ENCODE measurements around the gene KCTD2. TPM values are rescaled to one million over a fixed set of nuclear protein-coding genes. Genes with fewer than 3 reads are reported as not detected.

KCTD2 gene
- total RNA-seq, 4 donors from 2014 or later: 18.9 to 30.8 (median 24.2) TPM

DNA sequence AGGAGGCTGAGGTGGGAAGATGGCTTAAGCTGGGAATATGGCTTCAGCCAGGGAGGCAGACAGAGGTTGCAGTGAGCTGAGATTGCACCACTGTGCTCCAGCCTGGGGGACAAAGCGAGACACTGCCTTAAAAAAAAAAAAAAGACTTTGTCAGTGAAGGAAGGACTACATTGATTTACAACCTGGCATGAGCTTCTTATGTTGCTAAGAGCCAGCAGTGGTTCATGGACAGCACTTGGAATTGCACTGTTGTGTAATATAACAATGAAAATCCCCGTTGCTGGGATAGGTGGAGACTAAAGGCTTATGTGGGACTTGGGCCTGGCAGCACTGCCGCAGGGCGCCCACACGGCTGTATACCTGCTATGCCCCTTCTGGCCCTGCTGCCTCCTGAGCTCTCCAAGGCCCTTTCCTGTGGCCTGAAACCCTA lies 26.6 kb downstream of the KCTD2 start:
- TF ChIP-seq, protein P1, sequence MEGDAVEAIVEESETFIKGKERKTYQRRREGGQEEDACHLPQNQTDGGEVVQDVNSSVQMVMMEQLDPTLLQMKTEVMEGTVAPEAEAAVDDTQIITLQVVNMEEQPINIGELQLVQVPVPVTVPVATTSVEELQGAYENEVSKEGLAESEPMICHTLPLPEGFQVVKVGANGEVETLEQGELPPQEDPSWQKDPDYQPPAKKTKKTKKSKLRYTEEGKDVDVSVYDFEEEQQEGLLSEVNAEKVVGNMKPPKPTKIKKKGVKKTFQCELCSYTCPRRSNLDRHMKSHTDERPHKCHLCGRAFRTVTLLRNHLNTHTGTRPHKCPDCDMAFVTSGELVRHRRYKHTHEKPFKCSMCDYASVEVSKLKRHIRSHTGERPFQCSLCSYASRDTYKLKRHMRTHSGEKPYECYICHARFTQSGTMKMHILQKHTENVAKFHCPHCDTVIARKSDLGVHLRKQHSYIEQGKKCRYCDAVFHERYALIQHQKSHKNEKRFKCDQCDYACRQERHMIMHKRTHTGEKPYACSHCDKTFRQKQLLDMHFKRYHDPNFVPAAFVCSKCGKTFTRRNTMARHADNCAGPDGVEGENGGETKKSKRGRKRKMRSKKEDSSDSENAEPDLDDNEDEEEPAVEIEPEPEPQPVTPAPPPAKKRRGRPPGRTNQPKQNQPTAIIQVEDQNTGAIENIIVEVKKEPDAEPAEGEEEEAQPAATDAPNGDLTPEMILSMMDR (IDR thresholded peaks at IDR 0.05; ENCODE audit: low read depth): no peak

DNA sequence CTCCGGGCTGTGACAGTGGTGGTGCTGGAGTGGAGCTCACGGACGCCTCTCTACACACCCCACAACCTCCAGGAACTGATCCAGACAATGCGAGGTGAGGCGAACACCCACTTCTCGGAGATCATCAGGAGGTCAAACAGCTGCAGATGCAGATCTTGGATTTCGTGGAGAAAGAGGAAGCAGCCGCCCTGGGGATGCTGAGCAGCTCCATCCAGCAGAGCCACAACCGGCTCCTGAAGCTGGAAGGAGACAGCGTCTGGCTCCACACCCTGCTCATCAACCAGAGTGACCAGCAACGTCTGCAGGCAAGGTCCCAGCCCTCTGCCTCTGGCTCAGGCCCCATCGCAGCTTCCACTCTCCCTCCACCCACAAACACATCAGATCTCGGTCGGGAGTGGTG lies 27.5 kb downstream of the KCTD2 start:
- TF ChIP-seq, protein P1 (IDR thresholded peaks at IDR 0.05; ENCODE audit: low read depth): no peak

DNA sequence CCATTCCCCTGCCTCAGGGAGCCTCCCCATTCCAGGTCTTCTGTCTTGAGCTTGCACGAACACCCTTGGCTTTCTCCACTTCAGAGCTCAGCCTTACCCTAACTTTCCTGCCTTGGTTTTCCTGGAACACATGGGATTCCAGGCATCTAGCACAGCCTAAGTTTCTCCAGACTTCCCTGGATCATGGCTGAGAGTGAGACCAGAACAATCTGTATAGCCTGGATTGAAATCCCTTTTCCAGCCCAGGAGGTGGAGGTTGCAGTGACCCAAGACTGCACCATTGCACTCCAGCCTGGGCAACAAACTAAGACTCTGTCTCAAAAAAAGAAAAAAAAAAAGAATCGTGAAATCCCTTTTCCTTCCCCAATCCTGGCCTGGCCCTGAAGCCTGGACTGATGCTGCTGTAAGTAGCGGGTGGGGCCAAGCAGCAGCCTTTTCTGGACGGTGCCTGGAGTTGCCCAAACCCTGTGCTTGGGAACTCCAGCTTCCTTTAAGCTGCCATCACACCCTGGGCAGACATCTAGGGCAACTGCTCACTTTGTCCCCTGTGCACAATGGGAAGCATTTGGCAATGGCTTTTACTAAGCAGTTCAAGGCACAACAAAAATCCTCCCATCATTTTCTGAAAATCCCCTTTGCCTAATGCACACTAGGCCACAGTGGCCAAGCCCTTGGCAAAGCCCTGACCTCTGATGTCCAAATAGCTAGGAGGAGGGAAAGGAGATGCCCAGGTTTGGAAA lies 28.7 kb downstream of the KCTD2 start:
- TF ChIP-seq, protein P1 (IDR thresholded peaks at IDR 0.05; ENCODE audit: low read depth): no peak

DNA sequence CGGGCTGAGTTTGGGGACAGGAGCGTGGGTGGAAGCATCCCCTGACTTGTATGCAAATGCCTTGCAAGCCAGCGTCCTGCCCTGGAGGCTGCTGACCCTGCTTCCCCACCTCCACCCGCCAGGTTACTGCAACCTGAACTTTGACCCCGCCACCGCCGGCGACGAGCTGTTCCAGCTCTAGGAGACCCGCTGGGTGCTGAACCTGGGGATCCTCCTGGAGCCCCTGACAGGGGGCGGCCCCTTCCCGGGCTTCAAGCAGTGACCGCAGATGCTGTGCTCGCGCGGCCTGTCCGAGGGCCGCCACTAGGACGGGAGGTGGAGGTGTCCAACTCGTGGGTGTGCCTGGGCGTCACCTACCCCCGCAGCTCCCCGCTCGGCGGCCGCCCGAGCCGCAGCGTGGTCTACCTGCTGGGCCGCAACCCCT lies 30.1 kb downstream of the KCTD2 start:
- TF ChIP-seq, protein P1 (IDR thresholded peaks at IDR 0.05; ENCODE audit: low read depth): no peak

DNA sequence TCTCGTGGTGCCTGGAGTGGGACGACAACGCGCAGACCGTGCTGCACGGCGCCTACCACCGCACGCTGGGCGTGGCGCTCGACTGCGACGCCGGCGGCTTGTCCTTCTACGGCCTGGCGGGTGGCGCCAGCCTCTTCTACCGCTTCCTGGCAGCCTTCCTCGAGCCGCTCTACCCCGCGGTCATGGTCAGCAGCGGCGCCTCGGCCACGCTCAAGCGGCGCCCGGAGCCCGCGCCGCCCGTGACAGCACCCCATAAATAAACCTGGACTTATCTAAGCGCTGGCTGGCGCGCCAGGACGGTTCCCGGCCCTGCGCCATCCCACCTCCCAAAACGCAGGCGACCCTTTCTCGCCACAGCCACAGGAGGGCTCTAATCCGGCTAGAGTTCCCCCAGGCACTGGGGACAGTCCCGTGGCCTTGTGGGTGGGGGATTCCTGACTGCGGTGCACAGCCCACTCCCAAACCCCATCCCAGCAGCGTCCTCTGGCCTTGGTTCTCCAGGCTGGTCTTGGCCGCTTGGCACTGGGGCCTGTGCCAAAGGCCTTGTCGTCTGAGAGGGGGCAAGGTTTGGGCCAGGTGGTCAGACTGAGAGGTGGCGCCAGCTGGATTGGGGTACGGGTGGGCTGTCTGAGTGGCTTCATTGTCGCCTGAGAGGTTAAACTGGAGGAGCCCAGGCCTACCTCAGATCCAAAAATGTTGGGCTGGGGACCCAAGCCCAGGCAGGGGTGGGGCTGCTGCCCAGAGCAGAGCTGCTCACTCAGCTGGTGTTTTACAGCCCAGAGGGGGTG lies 30.7 kb downstream of the KCTD2 start:
- TF ChIP-seq, protein P1 (IDR thresholded peaks at IDR 0.05; ENCODE audit: low read depth): no peak

DNA sequence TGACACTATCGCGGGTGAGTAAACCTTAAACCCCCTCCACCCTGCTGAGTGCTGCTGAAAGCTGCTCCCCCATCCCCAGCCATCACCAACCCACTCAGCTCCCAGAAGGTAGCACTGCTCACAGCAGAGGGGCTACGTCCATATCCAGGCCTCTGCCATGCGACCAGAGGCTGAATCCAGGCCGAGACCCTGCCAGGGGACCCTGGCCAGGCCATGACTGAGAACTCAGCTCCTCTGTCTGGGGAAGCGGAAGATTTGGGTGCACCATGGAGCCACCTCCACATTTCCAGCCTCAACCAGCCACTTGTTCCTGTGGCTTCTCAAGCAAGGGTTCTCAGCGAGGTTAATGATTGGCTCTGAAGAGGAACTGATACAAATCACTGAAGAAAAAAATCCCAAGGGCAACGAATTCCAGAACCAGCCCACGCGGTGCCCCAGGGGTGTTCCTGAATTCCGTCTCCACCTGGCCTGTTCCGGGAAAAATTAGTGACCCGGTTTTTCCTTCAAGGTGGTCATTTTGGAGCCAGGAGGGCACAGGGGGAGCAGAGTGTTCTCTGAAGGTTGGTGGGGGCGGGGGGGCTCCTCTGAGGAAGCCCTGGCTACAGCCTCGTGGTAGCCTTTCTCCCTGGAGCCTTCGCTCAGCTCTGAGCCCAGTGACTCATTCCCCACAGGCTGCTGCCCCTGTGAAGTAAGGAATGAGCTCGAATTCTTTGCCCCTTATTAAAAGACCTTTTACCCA lies 31.4 kb downstream of the KCTD2 start:
- TF ChIP-seq, protein P1 (IDR thresholded peaks at IDR 0.05; ENCODE audit: low read depth): no peak

DNA sequence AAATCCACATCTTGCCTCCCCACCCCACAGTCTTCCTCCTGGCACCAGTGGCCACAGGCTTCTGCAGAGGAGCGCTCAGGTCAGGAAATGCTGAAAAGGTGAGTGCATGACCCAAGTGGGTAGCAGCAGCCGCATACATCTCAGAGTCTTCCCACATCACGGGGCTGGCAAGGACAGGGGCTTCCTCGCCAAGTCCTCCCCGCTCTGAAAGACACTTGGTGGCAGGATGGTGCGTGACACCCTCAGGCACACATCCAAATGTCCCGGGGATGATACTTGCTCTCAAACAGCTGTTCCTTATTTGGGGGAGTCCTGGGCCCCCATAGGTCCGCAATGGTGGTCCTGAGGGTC lies 32.0 kb downstream of the KCTD2 start:
- TF ChIP-seq, protein P1 (IDR thresholded peaks at IDR 0.05; ENCODE audit: low read depth): no peak
